Measurements from ENCODE around the gene MRPS5.

DNA sequence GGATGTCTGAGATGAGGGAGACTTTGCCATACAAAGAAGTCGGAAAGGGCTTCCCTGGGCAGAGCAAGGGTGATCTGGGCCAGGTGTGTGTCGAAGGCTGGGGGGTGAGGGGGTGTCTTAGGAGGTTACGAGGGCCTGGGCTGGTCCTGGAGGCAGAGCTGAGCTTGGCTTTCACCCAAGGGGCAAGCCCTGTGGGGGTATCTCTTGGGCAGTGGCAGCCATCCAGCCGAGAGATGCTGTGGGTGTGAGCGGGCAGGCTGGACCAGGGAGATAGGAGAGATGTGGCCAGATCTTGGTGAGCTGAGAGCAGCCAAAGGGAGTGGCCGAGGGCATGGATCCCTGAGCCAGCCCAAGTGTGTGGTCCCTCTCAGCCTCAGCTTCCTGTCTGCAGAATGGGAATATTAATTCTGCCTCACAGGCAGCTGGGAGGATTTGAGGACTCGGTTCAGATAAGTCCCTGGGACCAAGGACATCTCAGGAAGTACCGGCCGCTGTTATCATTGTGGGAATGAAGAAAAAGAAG lies 63.1 kb downstream of the MRPS5 start:
- TF ChIP-seq, protein P1, sequence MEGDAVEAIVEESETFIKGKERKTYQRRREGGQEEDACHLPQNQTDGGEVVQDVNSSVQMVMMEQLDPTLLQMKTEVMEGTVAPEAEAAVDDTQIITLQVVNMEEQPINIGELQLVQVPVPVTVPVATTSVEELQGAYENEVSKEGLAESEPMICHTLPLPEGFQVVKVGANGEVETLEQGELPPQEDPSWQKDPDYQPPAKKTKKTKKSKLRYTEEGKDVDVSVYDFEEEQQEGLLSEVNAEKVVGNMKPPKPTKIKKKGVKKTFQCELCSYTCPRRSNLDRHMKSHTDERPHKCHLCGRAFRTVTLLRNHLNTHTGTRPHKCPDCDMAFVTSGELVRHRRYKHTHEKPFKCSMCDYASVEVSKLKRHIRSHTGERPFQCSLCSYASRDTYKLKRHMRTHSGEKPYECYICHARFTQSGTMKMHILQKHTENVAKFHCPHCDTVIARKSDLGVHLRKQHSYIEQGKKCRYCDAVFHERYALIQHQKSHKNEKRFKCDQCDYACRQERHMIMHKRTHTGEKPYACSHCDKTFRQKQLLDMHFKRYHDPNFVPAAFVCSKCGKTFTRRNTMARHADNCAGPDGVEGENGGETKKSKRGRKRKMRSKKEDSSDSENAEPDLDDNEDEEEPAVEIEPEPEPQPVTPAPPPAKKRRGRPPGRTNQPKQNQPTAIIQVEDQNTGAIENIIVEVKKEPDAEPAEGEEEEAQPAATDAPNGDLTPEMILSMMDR (IDR thresholded peaks at IDR 0.05; ENCODE audit: low read length): no peak
- TF ChIP-seq EZH2 (IDR thresholded peaks at IDR 0.05; ENCODE audit: borderline replicate concordance, low read length): no peak
